ENCODE results near the gene RPS6KA2. TPM values are rescaled to one million over a fixed set of nuclear protein-coding genes. Genes with fewer than 3 reads are reported as not detected.
"Not testable (repeated sequence)": the region's sequence is repeated elsewhere in the genome, so short reads cannot be mapped to it uniquely, and the experiment has no call there.

Gene RPS6KA2
- total and polyA plus RNA-seq, 7 experiments from 2014 or later = 4.5 to 17.1 (median 6.6) TPM

GRCh38 chr6:166539543-166539942, 87.5 kb downstream of the RPS6KA2 start:
- H3K4me1 ChIP-seq (ENCODE audit: control insufficient read depth in 2 of 2, insufficient read depth in 2 of 2, low read length in 2 of 2) = peaks cover 13 to 14% of the 10 kb centered on the region in 2 donors
- H3K27me3 Mint-ChIP-seq = no peaks in the 10 kb centered on the region

GRCh38 chr6:166539011-166539385, 88.1 kb downstream of the RPS6KA2 start:
- H3K36me3 ChIP-seq (ENCODE audit: control insufficient read depth in 2 of 3, insufficient read depth in 3 of 3, low read length in 3 of 3); H3K27me3 Mint-ChIP-seq; H3K4me3 ChIP-seq (ENCODE audit: low read length); H3K9me3 ChIP-seq (ENCODE audit: control insufficient read depth in 2 of 3, low read length in 3 of 3); H3K27ac ChIP-seq (ENCODE audit: low read depth, low read length); H3K36me3 Mint-ChIP-seq; CTCF ChIA-PET; DNase-seq; intact Hi-C loops (cut with micrococcal nuclease); H3K4me3 Mint-ChIP-seq; ATAC-seq; H3K27me3 ChIP-seq (ENCODE audit: control insufficient read depth in 2 of 2, insufficient read depth in 2 of 2, low read length in 2 of 2); H3K9me3 Mint-ChIP-seq: not testable (repeated sequence)
- H3K4me1 Mint-ChIP-seq = peaks cover 16 to 38% (median 28%) of the 10 kb centered on the region in 7 donors
- H3K4me1 ChIP-seq (ENCODE audit: control insufficient read depth in 2 of 2, insufficient read depth in 2 of 2, low read length in 2 of 2) = peaks cover 13 to 14% of the 10 kb centered on the region in 2 donors
- POLR2A ChIA-PET = interaction anchor here (1.2 kb wide), 1 partner anchor 8 kb away, joined by 3 read pairs; no protein-coding TSS in a partner anchor
- peak overlapping the region in 3 of 9 donors; percentile 11 to 58 (median 49) for H3K27ac Mint-ChIP-seq

More at GRCh38 chr6:166539543-166539942, 87.5 kb downstream of the RPS6KA2 start:
- Histone ChIP-seq H3K4me3 (ENCODE audit: low read length) (no peak overlapping the region), H3K9me3 (ENCODE audit: control insufficient read depth in 2 of 3, low read length in 3 of 3) (no peaks in the 10 kb centered on the region), H3K27ac (ENCODE audit: low read depth, low read length) (no peak overlapping the region), H3K27me3 (ENCODE audit: control insufficient read depth in 2 of 2, insufficient read depth in 2 of 2, low read length in 2 of 2) (no peaks in the 10 kb centered on the region), H3K36me3 (ENCODE audit: control insufficient read depth in 2 of 3, insufficient read depth in 3 of 3, low read length in 3 of 3) (no peaks in the 10 kb centered on the region)
- H3K27ac Mint-ChIP-seq = peak overlapping the region in 4 of 9 donors; percentile 2 to 58 (median 25)
- intact Hi-C loops (cut with micrococcal nuclease) = no loop called here
- ChIA-PET CTCF (no interaction called here), POLR2A (interaction anchor here (1.2 kb wide), 1 partner anchor 9 kb away, joined by 3 read pairs; no protein-coding TSS in a partner anchor)
- peaks cover 16 to 38% (median 28%) of the 10 kb centered on the region in 7 donors for H3K4me1 Mint-ChIP-seq
- peak overlapping the region in 2 of 10 donors; percentile 10 to 23 for H3K4me3 Mint-ChIP-seq
- peaks cover 0 to 7% (median 3%) of the 10 kb centered on the region in 5 donors for H3K36me3 Mint-ChIP-seq
- DNase-seq = no peak
- no peaks in the 10 kb centered on the region for H3K9me3 Mint-ChIP-seq
- ATAC-seq = no peak

- peaks cover 0 to 7% (median 3%) of the 10 kb centered on the region in 5 donors for H3K36me3 Mint-ChIP-seq
- Histone ChIP-seq H3K9me3 (ENCODE audit: control insufficient read depth in 2 of 3, low read length in 3 of 3) (no peaks in the 10 kb centered on the region), H3K36me3 (ENCODE audit: control insufficient read depth in 2 of 3, insufficient read depth in 3 of 3, low read length in 3 of 3) (no peaks in the 10 kb centered on the region), H3K27me3 (ENCODE audit: control insufficient read depth in 2 of 2, insufficient read depth in 2 of 2, low read length in 2 of 2) (no peaks in the 10 kb centered on the region), H3K4me3 (ENCODE audit: low read length) (no peak overlapping the region), H3K4me1 (ENCODE audit: control insufficient read depth in 2 of 2, insufficient read depth in 2 of 2, low read length in 2 of 2) (peaks cover 13 to 14% of the 10 kb centered on the region in 2 donors), H3K27ac (ENCODE audit: low read depth, low read length) (no peak overlapping the region)
- ATAC-seq = no peak
- POLR2A ChIA-PET = no interaction called here
- DNase-seq = no peak
- H3K4me1 Mint-ChIP-seq = peaks cover 16 to 38% (median 28%) of the 10 kb centered on the region in 7 donors
- intact Hi-C loops (cut with micrococcal nuclease) = no loop called here
- no peaks in the 10 kb centered on the region for H3K27me3 Mint-ChIP-seq
- H3K9me3 Mint-ChIP-seq = no peaks in the 10 kb centered on the region
- CTCF ChIA-PET = no interaction called here
- H3K4me3 Mint-ChIP-seq = peak overlapping the region in 1 of 10 donors; percentile 36
- H3K27ac Mint-ChIP-seq = peak overlapping the region in 2 of 9 donors; percentile 49
Measured at GRCh38 chr6:166538297-166539010, 88.6 kb downstream of the RPS6KA2 start.

GRCh38 chr6:166534658-166535406, 92.2 kb downstream of the RPS6KA2 start:
- no peaks in the 10 kb centered on the region for H3K27me3 Mint-ChIP-seq
- intact Hi-C loops (cut with micrococcal nuclease) = no loop called here
- ChIA-PET POLR2A (interaction anchor here (0.6 kb wide), 1 partner anchor 17 kb away, joined by 3 read pairs; no protein-coding TSS in a partner anchor), CTCF (no interaction called here)
- Histone ChIP-seq H3K36me3 (ENCODE audit: control insufficient read depth in 2 of 3, insufficient read depth in 3 of 3, low read length in 3 of 3) (no peaks in the 10 kb centered on the region), H3K27ac (ENCODE audit: low read depth, low read length) (no peak overlapping the region), H3K9me3 (ENCODE audit: control insufficient read depth in 2 of 3, low read length in 3 of 3) (no peaks in the 10 kb centered on the region), H3K4me1 (ENCODE audit: control insufficient read depth in 2 of 2, insufficient read depth in 2 of 2, low read length in 2 of 2) (peaks cover 7% of the 10 kb centered on the region in 2 donors), H3K27me3 (ENCODE audit: control insufficient read depth in 2 of 2, insufficient read depth in 2 of 2, low read length in 2 of 2) (no peaks in the 10 kb centered on the region), H3K4me3 (ENCODE audit: low read length) (no peak overlapping the region)
- H3K9me3 Mint-ChIP-seq = peaks cover 0 to 2% (median 0%) of the 10 kb centered on the region in 11 donors
- DNase-seq = no peak
- peaks cover 0 to 14% (median 7%) of the 10 kb centered on the region in 7 donors for H3K4me1 Mint-ChIP-seq
- peaks cover under 1 to 15% (median 6%) of the 10 kb centered on the region in 5 donors for H3K36me3 Mint-ChIP-seq
- peak overlapping the region in 2 of 9 donors; percentile 38 to 48 for H3K27ac Mint-ChIP-seq
- no peak for ATAC-seq
- no peak overlapping the region for H3K4me3 Mint-ChIP-seq

GRCh38 chr6:166533205-166533824, 93.7 kb downstream of the RPS6KA2 start:
- Mint-ChIP-seq H3K27me3 (no peaks in the 10 kb centered on the region), H3K4me3 (no peak overlapping the region), H3K9me3 (peaks cover 0 to 5% (median 0%) of the 10 kb centered on the region in 11 donors), H3K36me3 (peaks cover 3 to 18% (median 9%) of the 10 kb centered on the region in 5 donors), H3K4me1 (peaks cover 0 to under 1% (median 0%) of the 10 kb centered on the region in 7 donors), H3K27ac (no peak overlapping the region)
- no peaks in the 10 kb centered on the region for H3K36me3 ChIP-seq (ENCODE audit: control insufficient read depth in 2 of 3, insufficient read depth in 3 of 3, low read length in 3 of 3)
- ChIA-PET CTCF (no interaction called here), POLR2A (interaction anchor here (0.6 kb wide), 1 partner anchor 115 kb away, joined by 4 read pairs; no protein-coding TSS in a partner anchor)
- no peaks in the 10 kb centered on the region for H3K9me3 ChIP-seq (ENCODE audit: control insufficient read depth in 2 of 3, low read length in 3 of 3)
- no peak for DNase-seq
- ATAC-seq = no peak
- H3K4me3 ChIP-seq (ENCODE audit: low read length) = no peak overlapping the region
- intact Hi-C loops (cut with micrococcal nuclease) = no loop called here
- H3K4me1 ChIP-seq (ENCODE audit: control insufficient read depth in 2 of 2, insufficient read depth in 2 of 2, low read length in 2 of 2) = no peaks in the 10 kb centered on the region
- no peaks in the 10 kb centered on the region for H3K27me3 ChIP-seq (ENCODE audit: control insufficient read depth in 2 of 2, insufficient read depth in 2 of 2, low read length in 2 of 2)
- H3K27ac ChIP-seq (ENCODE audit: low read depth, low read length) = no peak overlapping the region

GRCh38 chr6:166532302-166532701, 94.7 kb downstream of the RPS6KA2 start:
- no peaks in the 10 kb centered on the region for H3K4me1 Mint-ChIP-seq
- H3K27ac Mint-ChIP-seq = no peak overlapping the region
- Histone ChIP-seq H3K27ac (ENCODE audit: low read depth, low read length) (no peak overlapping the region), H3K9me3 (ENCODE audit: control insufficient read depth in 2 of 3, low read length in 3 of 3) (no peaks in the 10 kb centered on the region), H3K4me3 (ENCODE audit: low read length) (no peak overlapping the region), H3K4me1 (ENCODE audit: control insufficient read depth in 2 of 2, insufficient read depth in 2 of 2, low read length in 2 of 2) (no peaks in the 10 kb centered on the region), H3K27me3 (ENCODE audit: control insufficient read depth in 2 of 2, insufficient read depth in 2 of 2, low read length in 2 of 2) (no peaks in the 10 kb centered on the region), H3K36me3 (ENCODE audit: control insufficient read depth in 2 of 3, insufficient read depth in 3 of 3, low read length in 3 of 3) (no peaks in the 10 kb centered on the region)
- intact Hi-C loops (cut with micrococcal nuclease) = no loop called here
- CTCF ChIA-PET = no interaction called here
- DNase-seq (no peak), ATAC-seq (no peak)
- H3K9me3 Mint-ChIP-seq = peaks cover 0 to 5% (median 0%) of the 10 kb centered on the region in 11 donors
- POLR2A ChIA-PET = no interaction called here
- H3K4me3 Mint-ChIP-seq = no peak overlapping the region
- no peaks in the 10 kb centered on the region for H3K27me3 Mint-ChIP-seq
- H3K36me3 Mint-ChIP-seq = peaks cover 3 to 22% (median 13%) of the 10 kb centered on the region in 5 donors
